Astrocyte (in vitro differentiated cells and primary cell): ENCODE data around the gene CA12. TPM values are rescaled to one million over a fixed set of nuclear protein-coding genes. Genes with fewer than 3 reads are reported as not detected.

Experiments used
- DNase-seq: peaks from one replicate; pipeline ENCODE4 v3.0.0-alpha.2; 2010; ENCODE audit warnings: low read depth
- FAIRE-seq: peaks from 2 replicates; lab custom pipeline; 2011; peaks lifted over from hg19 to GRCh38; lab: Jason Lieb, UNC
- H2AFZ ChIP-seq: 2 replicates; pipeline ENCODE4 v1.6.0; 2012; ENCODE audit warnings: low read depth, low read length, inconsistent platforms
- H3K27ac ChIP-seq: 2 replicates; pipeline ENCODE4 v1.5.1; 2011; ENCODE audit warnings: low read depth, low read length, inconsistent platforms
- H3K27me3 ChIP-seq: 2 replicates; pipeline ENCODE4 v1.6.0; 2011; ENCODE audit warnings: low read length, inconsistent platforms; ENCODE audit not compliant: insufficient read depth
- H3K36me3 ChIP-seq: 2 replicates; pipeline ENCODE4 v1.5.1; 2011; ENCODE audit warnings: low read length, inconsistent platforms; ENCODE audit not compliant: insufficient read depth
- H3K4me1 ChIP-seq: 2 replicates; pipeline ENCODE4 v1.5.1; 2011; ENCODE audit warnings: low read length, inconsistent platforms; ENCODE audit not compliant: insufficient read depth
- H3K4me2 ChIP-seq: 2 replicates; pipeline ENCODE4 v1.6.0; 2012; ENCODE audit warnings: low read length, inconsistent platforms
- H3K4me3 ChIP-seq: 2 replicates; pipeline ENCODE4 v1.5.1; 2011; ENCODE audit warnings: low read depth, mild to moderate bottlenecking, low read length, inconsistent platforms; ENCODE audit not compliant: insufficient read depth
- H3K79me2 ChIP-seq: 2 replicates; pipeline ENCODE4 v1.6.0; 2012; ENCODE audit warnings: mild to moderate bottlenecking, low read length, inconsistent platforms; ENCODE audit not compliant: insufficient read depth
- H3K9ac ChIP-seq: 2 replicates; pipeline ENCODE4 v1.6.0; 2012; ENCODE audit warnings: mild to moderate bottlenecking, low read length, inconsistent platforms
- H3K9me3 ChIP-seq: 2 replicates; pipeline ENCODE4 v1.5.1; 2012; ENCODE audit warnings: low read depth, mild to moderate bottlenecking, low read length, inconsistent platforms; ENCODE audit not compliant: insufficient read depth
- H4K20me1 ChIP-seq: 2 replicates; pipeline ENCODE4 v1.6.0; 2012; ENCODE audit warnings: low read length, inconsistent platforms; ENCODE audit not compliant: insufficient read depth
- H3K27ac Mint-ChIP-seq: one replicate; pipeline ENCODE4 v1.8.0; 2021; ENCODE audit warnings: mild to moderate bottlenecking, mixed read lengths; ENCODE audit not compliant: unreplicated experiment
- H3K27me3 Mint-ChIP-seq: one replicate; pipeline ENCODE4 v1.8.0; 2021; ENCODE audit warnings: low read depth, mixed read lengths; ENCODE audit not compliant: unreplicated experiment
- H3K36me3 Mint-ChIP-seq: one replicate; pipeline ENCODE4 v1.8.0; 2021; ENCODE audit warnings: low read depth, mixed read lengths; ENCODE audit not compliant: unreplicated experiment
- H3K4me1 Mint-ChIP-seq: one replicate; pipeline ENCODE4 v1.8.0; 2021; ENCODE audit warnings: low read depth, mixed read lengths; ENCODE audit not compliant: unreplicated experiment
- H3K4me3 Mint-ChIP-seq: one replicate; pipeline ENCODE4 v1.8.0; 2021; ENCODE audit warnings: mild to moderate bottlenecking, moderate library complexity, mixed read lengths; ENCODE audit not compliant: unreplicated experiment
- H3K9me3 Mint-ChIP-seq: one replicate; pipeline ENCODE4 v1.8.0; 2021; ENCODE audit warnings: mild to moderate bottlenecking, mixed read lengths; ENCODE audit not compliant: unreplicated experiment
- EZH2 ChIP-seq: IDR thresholded peaks from 2 replicates; pipeline ENCODE4 v1.6.1; 2012; ENCODE audit warnings: mild to moderate bottlenecking, low read length, inconsistent platforms; ENCODE audit not compliant: insufficient read depth
- total RNA-seq: library from RNA; stranded (reverse); gene quantifications from 2 replicates; pipeline ENCODE4 v1.2.1, GENCODE V29; 2021
- TF ChIP-seq, protein P1 (sequence below): IDR thresholded peaks from 2 replicates; pipeline ENCODE4 v1.5.1; 2011; ENCODE audit warnings: low read depth, mild to moderate bottlenecking, inconsistent platforms, low read length, moderate library complexity; ENCODE audit not compliant: insufficient read depth

CA12 gene
- total RNA-seq, 1 donor from 2014 or later = 0.54 TPM

DNA sequence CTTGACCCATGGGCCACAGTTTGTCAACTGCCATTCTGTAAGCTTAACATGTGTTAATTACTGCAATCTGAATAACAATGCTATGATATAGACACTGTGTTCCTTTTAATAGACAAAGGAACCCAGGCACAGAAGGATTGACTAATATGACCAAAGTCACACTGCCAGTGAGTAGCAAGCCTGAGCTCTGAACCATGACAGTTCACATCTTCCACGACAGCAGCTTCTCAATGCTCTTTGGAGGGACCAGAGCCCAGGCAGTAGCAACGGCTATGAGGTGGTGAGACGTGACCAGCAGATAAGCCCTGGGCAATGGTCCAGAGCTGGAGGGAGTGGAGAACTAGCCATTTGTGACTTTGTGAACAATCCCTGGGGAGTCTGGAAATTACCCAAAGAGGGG, 19.4 kb downstream of the CA12 start:
- Histone ChIP-seq H3K4me3 (no peak overlapping the region), H2AFZ (no peak overlapping the region), H3K27ac (no peak overlapping the region), H3K9ac (no peak overlapping the region), H3K79me2 (no peaks in the 10 kb centered on the region), H3K4me1 (no peaks in the 10 kb centered on the region), H3K4me2 (no peak overlapping the region), H4K20me1 (no peaks in the 10 kb centered on the region), H3K27me3 (no peaks in the 10 kb centered on the region), H3K36me3 (peaks cover 3% of the 10 kb centered on the region), H3K9me3 (no peaks in the 10 kb centered on the region)
- FAIRE-seq (no peak), DNase-seq (peak; percentile 45)
- Mint-ChIP-seq H3K36me3 (no peaks in the 10 kb centered on the region), H3K27ac (no peak overlapping the region), H3K9me3 (peaks cover 6% of the 10 kb centered on the region), H3K27me3 (peaks cover 62% of the 10 kb centered on the region), H3K4me1 (no peaks in the 10 kb centered on the region), H3K4me3 (no peak overlapping the region)
- TF ChIP-seq, protein P1, sequence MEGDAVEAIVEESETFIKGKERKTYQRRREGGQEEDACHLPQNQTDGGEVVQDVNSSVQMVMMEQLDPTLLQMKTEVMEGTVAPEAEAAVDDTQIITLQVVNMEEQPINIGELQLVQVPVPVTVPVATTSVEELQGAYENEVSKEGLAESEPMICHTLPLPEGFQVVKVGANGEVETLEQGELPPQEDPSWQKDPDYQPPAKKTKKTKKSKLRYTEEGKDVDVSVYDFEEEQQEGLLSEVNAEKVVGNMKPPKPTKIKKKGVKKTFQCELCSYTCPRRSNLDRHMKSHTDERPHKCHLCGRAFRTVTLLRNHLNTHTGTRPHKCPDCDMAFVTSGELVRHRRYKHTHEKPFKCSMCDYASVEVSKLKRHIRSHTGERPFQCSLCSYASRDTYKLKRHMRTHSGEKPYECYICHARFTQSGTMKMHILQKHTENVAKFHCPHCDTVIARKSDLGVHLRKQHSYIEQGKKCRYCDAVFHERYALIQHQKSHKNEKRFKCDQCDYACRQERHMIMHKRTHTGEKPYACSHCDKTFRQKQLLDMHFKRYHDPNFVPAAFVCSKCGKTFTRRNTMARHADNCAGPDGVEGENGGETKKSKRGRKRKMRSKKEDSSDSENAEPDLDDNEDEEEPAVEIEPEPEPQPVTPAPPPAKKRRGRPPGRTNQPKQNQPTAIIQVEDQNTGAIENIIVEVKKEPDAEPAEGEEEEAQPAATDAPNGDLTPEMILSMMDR = no peak
- TF ChIP-seq EZH2 = no peak

- H3K4me3 ChIP-seq = no peak overlapping the region
- peaks cover 2% of the 10 kb centered on the region for H3K36me3 ChIP-seq
- H3K27me3 ChIP-seq = no peaks in the 10 kb centered on the region
- Mint-ChIP-seq H3K4me3 (no peak overlapping the region), H3K27ac (no peak overlapping the region), H3K9me3 (peaks cover 6% of the 10 kb centered on the region), H3K27me3 (peaks cover 59% of the 10 kb centered on the region), H3K4me1 (no peaks in the 10 kb centered on the region), H3K36me3 (no peaks in the 10 kb centered on the region)
- H4K20me1 ChIP-seq = no peaks in the 10 kb centered on the region
- H3K9me3 ChIP-seq = no peaks in the 10 kb centered on the region
- no peaks in the 10 kb centered on the region for H3K4me1 ChIP-seq
- H2AFZ ChIP-seq = no peak overlapping the region
- no peak overlapping the region for H3K27ac ChIP-seq
- no peak for TF ChIP-seq EZH2
- TF ChIP-seq, protein P1 = no peak
- DNase-seq (no peak), FAIRE-seq (no peak)
- no peaks in the 10 kb centered on the region for H3K79me2 ChIP-seq
- no peak overlapping the region for H3K9ac ChIP-seq
- H3K4me2 ChIP-seq = no peak overlapping the region
Measured at GRCh38 chr15:63360170-63360569, 21.5 kb downstream of the CA12 start.

- H3K27ac ChIP-seq = no peak overlapping the region
- H3K27me3 ChIP-seq = no peaks in the 10 kb centered on the region
- H3K4me2 ChIP-seq = no peak overlapping the region
- H3K79me2 ChIP-seq = no peaks in the 10 kb centered on the region
- Mint-ChIP-seq H3K27me3 (peaks cover 61% of the 10 kb centered on the region), H3K9me3 (peaks cover 6% of the 10 kb centered on the region), H3K27ac (no peak overlapping the region), H3K4me1 (no peaks in the 10 kb centered on the region), H3K36me3 (no peaks in the 10 kb centered on the region), H3K4me3 (no peak overlapping the region)
- H3K36me3 ChIP-seq = peaks cover 2% of the 10 kb centered on the region
- TF ChIP-seq, protein P1 = no peak
- TF ChIP-seq EZH2 = no peak
- no peaks in the 10 kb centered on the region for H4K20me1 ChIP-seq
- DNase-seq (no peak), FAIRE-seq (no peak)
- no peak overlapping the region for H2AFZ ChIP-seq
- H3K4me3 ChIP-seq = no peak overlapping the region
- no peaks in the 10 kb centered on the region for H3K9me3 ChIP-seq
- H3K4me1 ChIP-seq = no peaks in the 10 kb centered on the region
- no peak overlapping the region for H3K9ac ChIP-seq
Measured at GRCh38 chr15:63358241-63359029, 23.2 kb downstream of the CA12 start.
